Neuronal stem cell (in vitro differentiated cells): ENCODE results near the gene PFAS.

ENCODE experiments used
- DNase-seq: peaks from one replicate; pipeline ENCODE4 v3.0.0-alpha.2; 2013; ENCODE audit warnings: low spot score
- H2AFZ ChIP-seq: one replicate; pipeline ENCODE4 v1.6.1; 2013; ENCODE audit warnings: mild to moderate bottlenecking, low read length, inconsistent platforms
- H2AK5ac ChIP-seq: 2 replicates; pipeline ENCODE4 v1.6.1; 2013; ENCODE audit warnings: low read depth, mild to moderate bottlenecking, inconsistent platforms, low read length, moderate library complexity, mixed read lengths
- H2BK120ac ChIP-seq: 2 replicates; pipeline ENCODE4 v1.6.1; 2013; ENCODE audit warnings: low read depth, mild to moderate bottlenecking, inconsistent platforms, low read length, moderate library complexity, mixed read lengths
- H2BK12ac ChIP-seq: one replicate; pipeline ENCODE4 v1.6.1; 2013; ENCODE audit warnings: low read length, inconsistent platforms
- H2BK15ac ChIP-seq: 2 replicates; pipeline ENCODE4 v1.6.1; 2013; ENCODE audit warnings: mild to moderate bottlenecking, low read length, inconsistent platforms, mixed read lengths
- H2BK5ac ChIP-seq: one replicate; pipeline ENCODE4 v1.6.1; 2013; ENCODE audit warnings: inconsistent platforms, mild to moderate bottlenecking, low read length, moderate library complexity
- H3K14ac ChIP-seq: one replicate; pipeline ENCODE4 v1.6.1; 2013; ENCODE audit warnings: low read length, inconsistent platforms
- H3K18ac ChIP-seq: 2 replicates; pipeline ENCODE4 v1.6.1; 2013; ENCODE audit warnings: low read length, inconsistent platforms
- H3K23ac ChIP-seq: 2 replicates; pipeline ENCODE4 v1.6.1; 2013; ENCODE audit warnings: low read depth, mild to moderate bottlenecking, mixed read lengths, low read length, inconsistent platforms; ENCODE audit not compliant: poor library complexity
- H3K27ac ChIP-seq: replicated peaks from 3 replicates; pipeline ENCODE4 v1.5.1; 2013; ENCODE audit warnings: low read length, inconsistent platforms
- H3K27me3 ChIP-seq, 3 experiments: 2 replicates each; pipeline ENCODE4 v1.6.1; 2013; ENCODE audit warnings: low read length in 3 of 3, mild to moderate bottlenecking in 2 of 3, inconsistent platforms in 1 of 3, low read depth in 1 of 3, mixed read lengths in 1 of 3, moderate library complexity in 1 of 3; ENCODE audit not compliant: control insufficient read depth in 3 of 3, insufficient read depth in 3 of 3
- H3K36me3 ChIP-seq, 2 donors: replicated peaks in 1 of 2; 2 replicates each; pipeline ENCODE4 v1.6.1; 2013; ENCODE audit warnings: low read length in 2 of 2; ENCODE audit not compliant: control insufficient read depth in 2 of 2, insufficient read depth in 2 of 2
- H3K4ac ChIP-seq: 2 replicates; pipeline ENCODE4 v1.6.1; 2013; ENCODE audit warnings: inconsistent platforms, mild to moderate bottlenecking, low read length, moderate library complexity
- H3K4me1 ChIP-seq, 2 donors: 1 replicate in 1 of 2; 2 replicates in 1 of 2; pipeline ENCODE4 v1.6.1; 2013; ENCODE audit warnings: low read length in 2 of 2, low read depth in 1 of 2; ENCODE audit not compliant: control insufficient read depth in 2 of 2, insufficient read depth in 1 of 2
- H3K4me2 ChIP-seq: one replicate; pipeline ENCODE4 v1.6.1; 2013; ENCODE audit warnings: mild to moderate bottlenecking, low read length, inconsistent platforms; ENCODE audit not compliant: insufficient read depth, poor library complexity, severe bottlenecking
- H3K4me3 ChIP-seq, 2 donors: 2 replicates each; pipeline ENCODE4 v1.5.1; 2013; ENCODE audit warnings: low read length in 2 of 2, mild to moderate bottlenecking in 2 of 2, inconsistent platforms in 1 of 2, moderate library complexity in 1 of 2
- H3K79me1 ChIP-seq: one replicate; pipeline ENCODE4 v1.6.1; 2013; ENCODE audit warnings: low read depth, mild to moderate bottlenecking, inconsistent platforms, low read length, moderate library complexity
- H3K9ac ChIP-seq: one replicate; pipeline ENCODE4 v1.6.1; 2013; ENCODE audit warnings: mild to moderate bottlenecking, low read depth, low read length, inconsistent platforms; ENCODE audit not compliant: poor library complexity
- H3K9me3 ChIP-seq, 2 donors: replicated peaks in 1 of 2; 2 replicates each; pipeline versions ENCODE3 to v1.6.1; 2013; ENCODE audit warnings: low read length in 2 of 2, mild to moderate bottlenecking in 2 of 2, inconsistent platforms in 1 of 2, low read depth in 1 of 2, mixed read lengths in 1 of 2, moderate library complexity in 1 of 2; ENCODE audit not compliant: control insufficient read depth in 2 of 2, insufficient read depth in 1 of 2
- H4K8ac ChIP-seq: one replicate; pipeline ENCODE4 v1.6.1; 2013; ENCODE audit warnings: low read depth, mild to moderate bottlenecking, inconsistent platforms, low read length, moderate library complexity
- H4K91ac ChIP-seq: one replicate; pipeline ENCODE4 v1.6.1; 2013; ENCODE audit warnings: low read length, low read depth, mild to moderate bottlenecking, inconsistent platforms; ENCODE audit not compliant: poor library complexity
- WGBS, 2 donors: extraction: QIAGEN DNeasy Blood & Tissue Kit; methylation state at CpG; one replicate each; pipeline ENCODE4 v1.1.7; 2013; ENCODE audit warnings: missing lambda C conversion rate in 2 of 2, mixed read lengths in 1 of 2; ENCODE audit not compliant: insufficient read length in 2 of 2, insufficient replicate concordance in 1 of 2; ENCODE audit errors: extremely low coverage in 2 of 2; 5-methylcytosine and 5-hydroxymethylcytosine counted together

Gene PFAS

DNA sequence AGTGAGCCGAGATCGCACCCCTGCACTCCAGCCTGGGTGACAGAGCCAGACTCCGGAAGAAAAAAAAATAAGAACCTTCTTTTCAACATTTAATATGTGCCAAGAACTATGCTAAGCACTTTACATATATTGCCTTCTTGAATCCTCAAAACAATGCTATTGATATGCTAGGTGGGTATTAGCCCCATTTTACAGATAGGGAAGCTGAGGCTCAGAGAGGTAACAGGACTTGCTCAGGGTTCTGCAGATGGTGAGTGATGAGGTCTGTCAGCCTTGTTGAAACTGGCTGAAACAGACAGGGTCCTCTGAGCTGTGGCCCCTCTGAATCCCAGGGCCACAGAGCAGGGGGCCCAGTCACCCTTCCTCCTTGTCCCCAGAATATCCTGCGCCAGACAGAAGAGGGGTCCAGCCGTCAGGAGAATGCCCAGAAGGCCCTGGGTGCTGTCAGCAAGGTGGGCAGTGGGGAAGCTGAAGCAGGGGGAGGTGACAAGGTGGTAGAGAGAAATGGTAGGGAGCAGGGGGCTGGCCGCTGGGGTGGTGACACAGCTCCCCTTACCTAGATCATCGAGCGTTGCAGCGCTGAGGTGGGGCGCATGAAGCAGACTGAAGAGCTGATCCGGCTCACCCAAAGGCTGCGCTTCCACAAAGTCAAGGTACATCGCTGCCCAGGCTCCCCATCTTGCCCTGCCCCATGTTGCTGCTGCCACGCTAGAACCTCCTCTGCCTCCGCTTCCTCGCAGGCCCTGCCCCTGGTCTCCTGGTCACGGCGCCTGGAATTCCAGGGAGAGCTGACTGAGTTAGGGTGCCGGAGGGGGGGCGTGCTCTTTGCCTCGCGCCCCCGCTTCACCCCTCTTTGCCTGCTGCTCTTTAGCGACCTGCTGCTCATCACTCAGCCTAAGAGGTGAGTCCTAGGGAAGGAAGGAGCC lies 69.2 kb downstream of the PFAS start:
- H3K4ac ChIP-seq, result no peak overlapping the region
- no peak overlapping the region for H3K4me3 ChIP-seq
- no peak overlapping the region for H3K27ac ChIP-seq
- no peak overlapping the region for H4K8ac ChIP-seq
- no peak overlapping the region for H3K9ac ChIP-seq
- no peaks in the 10 kb centered on the region for H3K79me1 ChIP-seq
- peak overlapping the region; percentile 9 for H3K14ac ChIP-seq
- no CpG with 5 or more reads among the region's 24 CpGs for WGBS, 2 donors
- no peak overlapping the region for H2BK15ac ChIP-seq
- no peaks in the 10 kb centered on the region for H3K36me3 ChIP-seq
- no peak overlapping the region for H2BK120ac ChIP-seq
- H2AK5ac ChIP-seq, result peak overlapping the region; percentile 63
- H3K18ac ChIP-seq, result no peak overlapping the region
- H3K9me3 ChIP-seq, result no peaks in the 10 kb centered on the region
- H3K4me2 ChIP-seq, result no peak overlapping the region
- peak overlapping the region; percentile 8 for H4K91ac ChIP-seq
- no peak overlapping the region for H2BK5ac ChIP-seq
- no peak overlapping the region for H2BK12ac ChIP-seq
- peaks cover 5 to 76% (median 24%) of the 10 kb centered on the region in 3 experiments for H3K27me3 ChIP-seq
- peak overlapping the region; percentile 52 for H3K23ac ChIP-seq
- H2AFZ ChIP-seq, result no peak overlapping the region
- H3K4me1 ChIP-seq, result peaks cover 6 to 18% of the 10 kb centered on the region in 2 donors
- DNase-seq, result no peak
